Liver (tissue), 3 donors: ENCODE results near the gene FGF1.

Experiments used
- CTCF ChIP-seq: fragments of 150-350 bp; IDR thresholded peaks from 2 replicates; pipeline ENCODE4 v1.5.1; 2017; ENCODE audit warnings: improper control_type of control experiment, low read depth, low read length; ENCODE audit not compliant: missing input control
- GABPA ChIP-seq, 2 donors: IDR thresholded peaks in 1 of 2; conservative IDR thresholded peaks in 1 of 2; 2 replicates each; pipeline ENCODE4 v1.6.1; 2016; ENCODE audit warnings: antibody characterized with exemption in 2 of 2, mild to moderate bottlenecking in 1 of 2, moderate library complexity in 1 of 2
- REST ChIP-seq: IDR thresholded peaks from 2 replicates; pipeline ENCODE4 v1.6.1; 2016; ENCODE audit warnings: antibody characterized with exemption, mild to moderate bottlenecking
- TAF1 ChIP-seq: conservative IDR thresholded peaks from 2 replicates; pipeline ENCODE4 v1.6.1; 2016; ENCODE audit warnings: antibody characterized with exemption, mild to moderate bottlenecking
- YY1 ChIP-seq: IDR thresholded peaks from 2 replicates; pipeline ENCODE4 v1.6.1; 2016; ENCODE audit warnings: antibody characterized with exemption, mild to moderate bottlenecking
- donor health status: healthy.
- donor health status: healthy.

GRCh38 chr5:142586552-142586951, 99.3 kb downstream of the FGF1 start:
- TF ChIP-seq CTCF (no peak), TAF1 (no peak), YY1 (no peak), GABPA (IDR thresholded peaks at IDR 0.05 in 1 of 2, conservative IDR thresholded peaks at IDR 0.05 in 1 of 2) (no peak), REST (no peak)
